Mesothelial cell of epicardium (in vitro differentiated cells): ENCODE results near the gene TRPM3. TPM values are rescaled to one million over a fixed set of nuclear protein-coding genes. Genes with fewer than 3 reads are reported as not detected.

ENCODE experiments used
- DNase-seq, 2 experiments: peaks; one replicate each; pipeline ENCODE4 v3.0.0; 2021; ENCODE audit warnings: low spot score in 2 of 2; ENCODE audit not compliant: unreplicated experiment in 2 of 2
- H3K27ac Mint-ChIP-seq: 2 replicates; pipeline ENCODE4 v1.8.0; 2021; ENCODE audit warnings: mixed read lengths
- H3K27me3 Mint-ChIP-seq: 2 replicates; pipeline ENCODE4 v1.8.0; 2021; ENCODE audit warnings: low read depth, mixed read lengths
- H3K36me3 Mint-ChIP-seq: 2 replicates; pipeline ENCODE4 v1.8.0; 2021; ENCODE audit warnings: mixed read lengths
- H3K4me1 Mint-ChIP-seq: 2 replicates; pipeline ENCODE4 v1.8.0; 2021; ENCODE audit warnings: mixed read lengths
- H3K4me3 Mint-ChIP-seq: 2 replicates; pipeline ENCODE4 v1.8.0; 2021; ENCODE audit warnings: mild to moderate bottlenecking, moderate library complexity, mixed read lengths
- H3K9me3 Mint-ChIP-seq: 2 replicates; pipeline ENCODE4 v1.8.0; 2021; ENCODE audit warnings: mixed read lengths
- total RNA-seq: library from RNA; stranded (reverse); gene quantifications from 3 replicates; pipeline ENCODE4 v1.2.1, GENCODE V29; 2021
- TF ChIP-seq, protein P1 (sequence below): fragments of 200-600 bp; sonication (generic); IDR thresholded peaks from one replicate; pipeline ENCODE4 v1.5.0; 2021; ENCODE audit warnings: antibody characterized with exemption; ENCODE audit not compliant: unreplicated experiment

Gene TRPM3
- total RNA-seq, 1 donor from 2014 or later: 1.6 TPM

DNA sequence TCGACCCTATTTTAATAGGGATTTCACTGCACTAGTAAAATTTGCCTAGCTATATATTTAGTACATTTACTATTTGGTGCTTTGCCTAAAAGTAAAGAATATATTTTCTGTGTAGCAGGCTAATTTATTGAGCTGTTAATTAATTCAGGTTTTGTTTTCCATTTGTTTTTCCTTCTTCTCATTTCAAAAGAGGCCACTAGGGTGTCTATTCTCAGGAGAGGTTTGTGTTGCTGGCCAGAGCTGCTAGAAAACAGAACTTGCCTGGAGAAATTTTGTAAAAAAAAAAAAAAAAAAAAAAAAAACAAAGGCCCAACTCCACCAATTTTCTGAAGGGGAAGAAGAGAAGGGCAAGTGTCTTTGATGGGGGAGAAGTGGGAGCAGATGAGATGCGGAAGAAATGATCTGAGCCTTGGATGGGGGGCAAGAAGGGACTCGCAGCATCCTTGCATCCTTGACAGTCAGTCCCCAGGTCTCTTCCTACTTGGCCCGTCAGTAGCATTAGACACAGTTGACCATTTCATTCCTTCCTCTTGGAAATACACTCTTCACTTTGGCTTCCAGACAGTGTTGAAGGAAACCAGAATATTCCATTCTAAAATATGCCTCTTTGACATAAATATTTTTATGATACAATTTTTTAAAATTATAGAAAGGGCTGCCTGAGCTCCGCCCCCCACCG, 318.5 kb downstream of the TRPM3 start:
- Mint-ChIP-seq H3K27ac (no peak overlapping the region), H3K27me3 (peaks cover 6% of the 10 kb centered on the region), H3K36me3 (no peaks in the 10 kb centered on the region), H3K4me1 (peaks cover 8% of the 10 kb centered on the region), H3K9me3 (peaks cover 3% of the 10 kb centered on the region), H3K4me3 (no peak overlapping the region)
- no peak for DNase-seq
- TF ChIP-seq, protein P1, sequence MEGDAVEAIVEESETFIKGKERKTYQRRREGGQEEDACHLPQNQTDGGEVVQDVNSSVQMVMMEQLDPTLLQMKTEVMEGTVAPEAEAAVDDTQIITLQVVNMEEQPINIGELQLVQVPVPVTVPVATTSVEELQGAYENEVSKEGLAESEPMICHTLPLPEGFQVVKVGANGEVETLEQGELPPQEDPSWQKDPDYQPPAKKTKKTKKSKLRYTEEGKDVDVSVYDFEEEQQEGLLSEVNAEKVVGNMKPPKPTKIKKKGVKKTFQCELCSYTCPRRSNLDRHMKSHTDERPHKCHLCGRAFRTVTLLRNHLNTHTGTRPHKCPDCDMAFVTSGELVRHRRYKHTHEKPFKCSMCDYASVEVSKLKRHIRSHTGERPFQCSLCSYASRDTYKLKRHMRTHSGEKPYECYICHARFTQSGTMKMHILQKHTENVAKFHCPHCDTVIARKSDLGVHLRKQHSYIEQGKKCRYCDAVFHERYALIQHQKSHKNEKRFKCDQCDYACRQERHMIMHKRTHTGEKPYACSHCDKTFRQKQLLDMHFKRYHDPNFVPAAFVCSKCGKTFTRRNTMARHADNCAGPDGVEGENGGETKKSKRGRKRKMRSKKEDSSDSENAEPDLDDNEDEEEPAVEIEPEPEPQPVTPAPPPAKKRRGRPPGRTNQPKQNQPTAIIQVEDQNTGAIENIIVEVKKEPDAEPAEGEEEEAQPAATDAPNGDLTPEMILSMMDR: no peak

DNA sequence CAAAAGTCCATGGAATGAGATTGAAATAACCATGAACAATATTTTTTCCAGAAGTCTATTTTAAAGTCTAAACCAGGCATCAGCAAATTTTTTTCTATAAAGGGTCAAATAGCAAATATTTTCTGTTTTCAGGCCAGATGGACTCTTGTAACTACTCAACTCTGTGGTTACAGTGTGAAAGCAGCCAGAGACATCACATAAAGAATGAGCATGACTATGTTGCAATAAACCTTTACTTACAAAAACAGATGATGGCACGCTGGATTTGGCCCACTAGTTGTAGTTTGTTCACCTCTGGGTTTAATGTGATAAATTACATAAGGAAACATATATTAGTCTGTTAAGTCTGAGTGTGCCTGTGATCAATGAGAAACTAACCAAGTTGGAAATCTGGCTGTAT, 319.2 kb downstream of the TRPM3 start:
- H3K4me1 Mint-ChIP-seq: peaks cover 8% of the 10 kb centered on the region
- H3K9me3 Mint-ChIP-seq: peaks cover 3% of the 10 kb centered on the region
- TF ChIP-seq, protein P1: no peak
- no peak overlapping the region for H3K27ac Mint-ChIP-seq
- DNase-seq: no peak
- no peak overlapping the region for H3K4me3 Mint-ChIP-seq
- no peaks in the 10 kb centered on the region for H3K36me3 Mint-ChIP-seq
- peaks cover 6% of the 10 kb centered on the region for H3K27me3 Mint-ChIP-seq

DNA sequence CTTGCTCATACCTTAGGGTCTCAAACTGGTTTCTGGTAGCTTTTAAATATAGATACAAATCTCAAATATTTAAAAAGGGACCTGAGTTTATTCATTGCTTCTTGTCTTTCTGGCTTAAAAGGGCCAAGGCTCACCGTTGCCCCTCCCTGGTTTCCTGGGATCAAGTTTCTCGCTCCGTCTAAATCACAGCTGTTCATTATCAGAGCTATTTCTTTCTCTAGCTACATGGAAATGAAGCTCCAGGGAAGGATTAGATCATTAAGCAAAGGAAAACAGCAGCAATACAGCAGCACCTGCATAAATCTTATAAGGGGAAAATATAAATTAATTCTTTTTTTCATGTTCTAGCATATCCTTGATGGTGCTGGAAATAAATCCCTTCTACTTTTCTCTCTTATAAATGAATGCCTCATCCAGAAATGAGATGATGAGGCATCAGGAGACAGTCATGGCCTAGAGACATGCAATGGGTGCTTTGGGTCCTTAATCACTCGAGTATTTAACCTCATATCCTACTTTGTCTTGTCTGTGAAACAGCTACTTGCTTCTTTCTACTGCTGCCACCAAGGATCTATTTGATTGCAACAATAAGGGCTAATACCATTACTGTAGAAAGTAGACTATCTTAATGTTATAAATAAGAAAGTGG, 320.1 kb downstream of the TRPM3 start:
- no peaks in the 10 kb centered on the region for H3K36me3 Mint-ChIP-seq
- no peak overlapping the region for H3K4me3 Mint-ChIP-seq
- H3K9me3 Mint-ChIP-seq: peaks cover 3% of the 10 kb centered on the region
- H3K27ac Mint-ChIP-seq: peak overlapping the region; percentile 32
- no peak for DNase-seq
- TF ChIP-seq, protein P1: no peak
- H3K27me3 Mint-ChIP-seq: peaks cover 6% of the 10 kb centered on the region
- H3K4me1 Mint-ChIP-seq: peaks cover 5% of the 10 kb centered on the region

GRCh38 chr9:70798018-70798417, 323.4 kb downstream of the TRPM3 start:
- no peak for DNase-seq
- H3K4me1 Mint-ChIP-seq: peaks cover 5% of the 10 kb centered on the region
- H3K36me3 Mint-ChIP-seq: no peaks in the 10 kb centered on the region
- H3K27ac Mint-ChIP-seq: no peak overlapping the region
- no peak overlapping the region for H3K4me3 Mint-ChIP-seq
- no peaks in the 10 kb centered on the region for H3K27me3 Mint-ChIP-seq
- peaks cover 3% of the 10 kb centered on the region for H3K9me3 Mint-ChIP-seq
- TF ChIP-seq, protein P1: no peak

- no peaks in the 10 kb centered on the region for H3K4me1 Mint-ChIP-seq
- TF ChIP-seq, protein P1: no peak
- no peak for DNase-seq
- no peak overlapping the region for H3K27ac Mint-ChIP-seq
- H3K27me3 Mint-ChIP-seq: no peaks in the 10 kb centered on the region
- no peaks in the 10 kb centered on the region for H3K36me3 Mint-ChIP-seq
- H3K4me3 Mint-ChIP-seq: no peak overlapping the region
- peaks cover 3% of the 10 kb centered on the region for H3K9me3 Mint-ChIP-seq
These were observed 325.6 kb downstream of the TRPM3 start for GRCh38 chr9:70795841-70796240.
